GM12873 (cell line): Measurements from ENCODE around the gene EEFSEC.

ENCODE experiments used
- TF ChIP-seq, protein P1 (sequence below): IDR thresholded peaks from 2 replicates; pipeline ENCODE4 v1.5.1; 2012; ENCODE audit warnings: low read depth, mild to moderate bottlenecking, moderate library complexity, low read length, control low read depth; ENCODE audit not compliant: insufficient read depth; ENCODE audit errors: missing control alignments

EEFSEC gene

DNA sequence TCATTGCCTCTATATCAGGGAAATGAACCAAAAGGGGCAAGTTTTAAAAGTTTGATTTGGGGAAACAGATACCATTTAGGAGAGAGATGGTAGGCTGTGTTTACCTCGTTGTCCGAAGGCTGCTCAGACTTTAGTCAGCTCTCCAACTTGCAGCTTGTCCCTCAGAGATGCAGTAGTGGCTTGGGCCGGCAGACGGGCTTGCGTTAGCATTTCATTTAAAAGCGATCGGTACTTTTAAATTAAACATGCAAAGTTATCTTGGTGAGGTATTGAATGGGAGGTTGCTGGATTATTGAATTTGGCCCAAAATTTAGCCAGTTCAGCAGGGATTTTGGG lies 26.2 kb downstream of the EEFSEC start:
- TF ChIP-seq, protein P1, sequence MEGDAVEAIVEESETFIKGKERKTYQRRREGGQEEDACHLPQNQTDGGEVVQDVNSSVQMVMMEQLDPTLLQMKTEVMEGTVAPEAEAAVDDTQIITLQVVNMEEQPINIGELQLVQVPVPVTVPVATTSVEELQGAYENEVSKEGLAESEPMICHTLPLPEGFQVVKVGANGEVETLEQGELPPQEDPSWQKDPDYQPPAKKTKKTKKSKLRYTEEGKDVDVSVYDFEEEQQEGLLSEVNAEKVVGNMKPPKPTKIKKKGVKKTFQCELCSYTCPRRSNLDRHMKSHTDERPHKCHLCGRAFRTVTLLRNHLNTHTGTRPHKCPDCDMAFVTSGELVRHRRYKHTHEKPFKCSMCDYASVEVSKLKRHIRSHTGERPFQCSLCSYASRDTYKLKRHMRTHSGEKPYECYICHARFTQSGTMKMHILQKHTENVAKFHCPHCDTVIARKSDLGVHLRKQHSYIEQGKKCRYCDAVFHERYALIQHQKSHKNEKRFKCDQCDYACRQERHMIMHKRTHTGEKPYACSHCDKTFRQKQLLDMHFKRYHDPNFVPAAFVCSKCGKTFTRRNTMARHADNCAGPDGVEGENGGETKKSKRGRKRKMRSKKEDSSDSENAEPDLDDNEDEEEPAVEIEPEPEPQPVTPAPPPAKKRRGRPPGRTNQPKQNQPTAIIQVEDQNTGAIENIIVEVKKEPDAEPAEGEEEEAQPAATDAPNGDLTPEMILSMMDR = no peak

DNA sequence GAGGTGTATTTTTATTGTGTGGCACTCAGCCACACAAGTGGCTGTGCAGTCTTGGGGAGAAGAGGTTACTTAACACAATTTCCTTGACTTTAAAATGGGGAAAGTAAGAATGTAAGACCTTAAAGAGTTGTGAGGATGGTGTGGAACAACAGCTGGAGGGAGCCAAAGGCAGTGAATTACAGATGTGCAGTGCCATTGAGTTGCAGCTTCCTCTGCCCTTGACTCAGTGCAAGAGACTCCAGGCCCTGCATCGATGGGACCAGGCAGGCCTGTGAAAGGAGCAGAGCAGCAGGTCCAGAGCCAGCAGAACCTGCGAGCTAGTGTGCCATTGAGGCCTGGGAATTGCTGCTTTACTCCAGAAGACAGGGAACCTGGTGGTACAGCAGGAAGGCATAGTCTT lies 27.2 kb downstream of the EEFSEC start:
- TF ChIP-seq, protein P1 = no peak

DNA sequence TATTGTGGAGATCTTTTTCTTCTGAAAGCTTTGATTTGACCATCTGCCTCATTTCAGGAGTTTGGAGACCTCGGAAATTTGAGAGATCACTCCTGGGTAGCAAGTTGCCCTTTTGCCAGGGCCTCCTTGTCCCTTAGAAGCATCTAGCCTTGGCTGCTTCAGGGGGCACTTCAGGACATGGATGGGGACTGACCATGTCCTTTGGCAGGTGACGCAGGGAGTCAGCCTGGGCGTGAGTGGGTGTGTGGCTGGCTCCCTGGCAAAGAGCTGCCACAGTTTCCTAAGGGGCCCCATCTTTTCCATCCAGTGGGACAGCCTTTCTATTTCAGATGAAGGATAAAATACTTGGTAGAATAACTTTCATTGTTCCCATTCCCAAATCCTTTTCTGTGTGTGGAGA lies 27.6 kb downstream of the EEFSEC start:
- TF ChIP-seq, protein P1 = no peak

DNA sequence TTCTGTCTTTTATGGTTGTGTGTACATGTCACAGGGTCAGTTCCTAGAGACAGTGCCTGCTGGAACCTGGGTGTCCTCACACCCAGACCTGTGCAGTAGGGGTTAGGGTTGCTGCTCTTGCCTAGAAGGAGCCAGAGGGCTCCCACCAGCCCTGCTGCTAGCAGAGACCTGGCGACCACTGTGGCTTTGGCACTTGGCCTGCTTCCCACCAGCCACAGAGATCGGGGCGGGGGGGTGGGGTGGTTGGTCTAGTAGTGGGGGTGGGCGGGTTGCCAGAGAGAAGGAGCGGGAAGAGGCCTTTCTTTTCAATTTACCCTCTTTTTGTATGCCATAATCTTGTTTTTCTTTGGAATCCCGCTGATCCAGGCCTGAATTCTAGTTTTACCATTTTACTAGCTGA lies 29.4 kb downstream of the EEFSEC start:
- TF ChIP-seq, protein P1 = no peak

DNA sequence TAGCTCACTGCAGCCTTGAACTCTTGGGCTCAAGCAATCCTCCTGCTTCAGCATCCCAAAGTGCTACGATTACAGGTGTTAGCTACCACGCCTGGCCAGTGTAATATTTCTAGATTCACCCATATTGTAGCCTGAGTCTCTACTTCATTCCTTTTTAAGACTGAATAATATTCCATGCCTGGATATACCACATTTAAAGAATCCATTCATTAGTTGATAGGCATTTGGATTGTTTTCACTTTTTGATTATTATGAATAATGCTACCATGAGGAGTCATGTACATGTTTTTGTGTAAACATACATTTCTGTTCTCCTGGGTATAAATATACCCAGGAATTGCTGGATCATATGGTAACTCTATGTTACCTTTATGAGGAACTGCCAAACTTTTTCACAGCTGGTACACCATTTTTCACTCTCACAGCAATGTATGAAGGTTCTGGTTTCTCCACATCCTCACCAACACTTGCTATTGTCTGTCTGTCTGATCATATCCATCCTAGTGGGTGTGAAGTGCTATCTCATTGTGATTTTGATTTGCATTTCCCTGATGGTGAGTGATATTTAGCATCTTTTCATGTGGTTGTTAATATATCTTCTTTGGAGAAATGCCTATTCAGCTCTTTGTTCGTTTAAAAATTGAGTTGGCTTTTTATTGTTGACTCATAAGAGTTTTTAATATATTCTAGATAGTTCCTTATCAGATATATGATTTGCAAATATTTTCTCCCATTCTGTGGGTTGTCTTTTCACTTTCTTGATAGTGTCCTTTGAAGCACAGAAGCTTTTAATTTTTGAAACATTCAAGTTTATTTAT lies 32.6 kb downstream of the EEFSEC start:
- TF ChIP-seq, protein P1 = no peak

DNA sequence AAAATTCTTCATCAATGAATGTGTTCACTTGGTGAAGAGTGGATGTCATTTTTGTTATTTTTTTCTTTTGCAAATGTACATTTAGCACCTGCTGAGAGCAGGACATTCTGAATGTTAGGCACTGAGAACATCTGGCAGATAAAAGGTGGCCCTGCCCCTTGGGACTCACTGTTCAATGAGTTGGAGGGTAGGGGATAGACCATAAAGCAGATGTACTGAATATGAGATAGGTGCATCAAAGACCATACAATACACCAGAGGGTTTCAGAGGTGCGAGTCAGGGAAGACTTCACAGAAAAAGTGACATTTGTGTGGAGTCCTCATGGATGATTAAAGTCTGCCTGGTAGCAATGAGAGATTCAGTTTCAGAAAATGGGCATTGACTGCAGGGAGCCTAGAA lies 34.2 kb downstream of the EEFSEC start:
- TF ChIP-seq, protein P1 = no peak

DNA sequence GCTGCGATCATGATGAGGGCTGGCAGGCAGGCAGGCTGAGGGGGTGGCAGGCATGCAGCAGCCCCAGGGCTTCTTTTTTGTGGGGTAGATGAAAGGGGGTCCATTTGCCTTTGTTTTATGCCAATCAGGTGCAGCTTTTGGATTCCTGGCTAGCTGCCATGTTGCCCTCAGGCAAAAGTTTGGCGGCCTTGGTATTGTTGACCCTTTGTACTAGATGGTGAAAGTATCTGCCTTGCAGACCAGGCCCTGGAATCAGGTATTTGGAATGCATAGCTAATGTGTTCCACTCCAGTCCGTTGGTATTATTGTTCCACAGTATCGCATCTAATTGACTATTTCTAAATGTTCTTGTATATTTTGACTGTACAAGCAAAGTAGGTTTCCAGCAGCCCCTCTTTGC lies 35.0 kb downstream of the EEFSEC start:
- TF ChIP-seq, protein P1 = no peak
